ENCODE measurements around the gene SPRED3. TPM values are rescaled to one million over a fixed set of nuclear protein-coding genes. Genes with fewer than 3 reads are reported as not detected.

Gene SPRED3
- total RNA-seq, 1 experiment from 2014 or later = 7.2 TPM

DNA sequence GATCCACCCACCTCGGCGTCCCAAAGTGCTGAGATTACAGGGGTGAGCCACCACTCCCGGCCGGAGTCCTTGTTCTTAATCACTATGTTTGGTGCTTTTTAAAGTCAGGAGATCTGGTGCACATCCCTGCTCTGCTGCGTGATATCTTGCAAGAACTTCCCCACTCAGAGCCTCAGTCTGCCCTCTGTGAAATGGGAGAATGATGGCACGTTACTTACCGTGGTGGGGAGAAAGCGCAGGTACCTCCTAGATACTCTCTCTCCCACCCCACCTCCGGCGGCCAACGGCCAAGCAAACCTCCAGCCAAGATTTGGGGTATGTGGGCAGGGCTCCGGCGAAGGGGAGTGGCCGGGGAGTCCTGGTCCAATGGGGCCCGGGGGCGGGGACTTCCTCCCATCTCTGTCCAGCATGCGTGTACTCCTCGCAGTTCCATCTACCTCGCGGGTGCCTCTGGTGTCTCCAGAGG is 44.8 kb downstream of the SPRED3 start, which contains the start of gene RYR1 (continued):
- TF ChIP-seq, protein P1, sequence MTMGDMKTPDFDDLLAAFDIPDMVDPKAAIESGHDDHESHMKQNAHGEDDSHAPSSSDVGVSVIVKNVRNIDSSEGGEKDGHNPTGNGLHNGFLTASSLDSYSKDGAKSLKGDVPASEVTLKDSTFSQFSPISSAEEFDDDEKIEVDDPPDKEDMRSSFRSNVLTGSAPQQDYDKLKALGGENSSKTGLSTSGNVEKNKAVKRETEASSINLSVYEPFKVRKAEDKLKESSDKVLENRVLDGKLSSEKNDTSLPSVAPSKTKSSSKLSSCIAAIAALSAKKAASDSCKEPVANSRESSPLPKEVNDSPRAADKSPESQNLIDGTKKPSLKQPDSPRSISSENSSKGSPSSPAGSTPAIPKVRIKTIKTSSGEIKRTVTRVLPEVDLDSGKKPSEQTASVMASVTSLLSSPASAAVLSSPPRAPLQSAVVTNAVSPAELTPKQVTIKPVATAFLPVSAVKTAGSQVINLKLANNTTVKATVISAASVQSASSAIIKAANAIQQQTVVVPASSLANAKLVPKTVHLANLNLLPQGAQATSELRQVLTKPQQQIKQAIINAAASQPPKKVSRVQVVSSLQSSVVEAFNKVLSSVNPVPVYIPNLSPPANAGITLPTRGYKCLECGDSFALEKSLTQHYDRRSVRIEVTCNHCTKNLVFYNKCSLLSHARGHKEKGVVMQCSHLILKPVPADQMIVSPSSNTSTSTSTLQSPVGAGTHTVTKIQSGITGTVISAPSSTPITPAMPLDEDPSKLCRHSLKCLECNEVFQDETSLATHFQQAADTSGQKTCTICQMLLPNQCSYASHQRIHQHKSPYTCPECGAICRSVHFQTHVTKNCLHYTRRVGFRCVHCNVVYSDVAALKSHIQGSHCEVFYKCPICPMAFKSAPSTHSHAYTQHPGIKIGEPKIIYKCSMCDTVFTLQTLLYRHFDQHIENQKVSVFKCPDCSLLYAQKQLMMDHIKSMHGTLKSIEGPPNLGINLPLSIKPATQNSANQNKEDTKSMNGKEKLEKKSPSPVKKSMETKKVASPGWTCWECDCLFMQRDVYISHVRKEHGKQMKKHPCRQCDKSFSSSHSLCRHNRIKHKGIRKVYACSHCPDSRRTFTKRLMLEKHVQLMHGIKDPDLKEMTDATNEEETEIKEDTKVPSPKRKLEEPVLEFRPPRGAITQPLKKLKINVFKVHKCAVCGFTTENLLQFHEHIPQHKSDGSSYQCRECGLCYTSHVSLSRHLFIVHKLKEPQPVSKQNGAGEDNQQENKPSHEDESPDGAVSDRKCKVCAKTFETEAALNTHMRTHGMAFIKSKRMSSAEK (CRISPR knock-in tag; IDR thresholded peaks at IDR 0.05; ENCODE audit: borderline replicate concordance) = no peak
- TF ChIP-seq, protein P2, sequence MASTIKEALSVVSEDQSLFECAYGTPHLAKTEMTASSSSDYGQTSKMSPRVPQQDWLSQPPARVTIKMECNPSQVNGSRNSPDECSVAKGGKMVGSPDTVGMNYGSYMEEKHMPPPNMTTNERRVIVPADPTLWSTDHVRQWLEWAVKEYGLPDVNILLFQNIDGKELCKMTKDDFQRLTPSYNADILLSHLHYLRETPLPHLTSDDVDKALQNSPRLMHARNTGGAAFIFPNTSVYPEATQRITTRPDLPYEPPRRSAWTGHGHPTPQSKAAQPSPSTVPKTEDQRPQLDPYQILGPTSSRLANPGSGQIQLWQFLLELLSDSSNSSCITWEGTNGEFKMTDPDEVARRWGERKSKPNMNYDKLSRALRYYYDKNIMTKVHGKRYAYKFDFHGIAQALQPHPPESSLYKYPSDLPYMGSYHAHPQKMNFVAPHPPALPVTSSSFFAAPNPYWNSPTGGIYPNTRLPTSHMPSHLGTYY (CRISPR knock-in tag; IDR thresholded peaks at IDR 0.05) = no peak
- TF ChIP-seq MYBL2 (CRISPR knock-in tag; IDR thresholded peaks at IDR 0.05) = 0 out of 2 replicates have a peak, but pooled peaks have one; percentile 50
- no peak for TF ChIP-seq SMAD3 (CRISPR knock-in tag; IDR thresholded peaks at IDR 0.05; ENCODE audit: borderline replicate concordance)
- no peak for TF ChIP-seq PRRX2 (CRISPR knock-in tag; IDR thresholded peaks at IDR 0.05)
- peak; percentile 97 for TF ChIP-seq GTF2I (CRISPR knock-in tag; conservative IDR thresholded peaks at IDR 0.05)

DNA sequence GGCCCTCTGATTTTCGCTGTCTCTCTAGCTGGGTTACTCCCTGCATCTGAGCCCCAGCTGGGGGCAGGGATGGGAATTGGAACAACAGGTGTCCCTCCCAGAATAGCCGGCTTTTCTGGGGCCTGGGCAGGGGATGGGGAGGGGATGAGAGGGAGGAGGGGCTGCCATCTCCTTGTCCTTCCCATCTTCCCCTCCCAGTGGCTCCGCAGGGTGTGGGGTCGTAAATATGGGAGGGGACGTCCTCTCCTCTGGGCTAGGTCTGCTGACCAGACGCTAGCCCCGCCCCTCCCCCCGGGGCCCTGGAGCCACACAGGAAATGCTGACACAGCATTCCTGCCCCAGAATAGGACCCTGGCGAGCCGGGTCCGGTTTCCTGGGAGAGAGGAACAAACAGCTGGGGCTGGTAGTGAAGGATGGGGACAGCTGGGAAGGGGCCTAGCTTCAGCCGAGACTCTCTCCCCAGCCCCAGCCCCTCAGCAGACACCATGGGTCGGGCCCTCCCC is 46.1 kb downstream of the SPRED3 start:
- Mint-ChIP-seq H3K27ac (peak overlapping the region; percentile 90), H3K4me1 (peaks cover 29% of the 10 kb centered on the region), H3K36me3 (peaks cover 3% of the 10 kb centered on the region; the same call in 1 of the 2 replicates), H3K4me3 (peak overlapping the region; percentile 84), H3K9me3 (no peaks in the 10 kb centered on the region), H3K27me3 (ENCODE audit: low read depth) (peaks cover 2% of the 10 kb centered on the region; the same call in 1 of the 2 replicates)
- POLR2A ChIA-PET = interaction anchor here (0.6 to 1.6 kb wide), 7 partner anchors 9 to 232 kb away, joined by 3 to 14 read pairs (median 3); partner anchors contain the start of genes EIF3K, FAM98C and PSMD8
- CTCF ChIA-PET = interaction anchor here (0.6 to 2.5 kb wide), 11 partner anchors 9 to 561 kb away, joined by 3 to 42 read pairs (median 4); partner anchors contain the start of genes FAM98C, GGN and RASGRP4
- peak; percentile 78 for ATAC-seq
- DNase-seq (ENCODE audit: low spot score) = peak; percentile 94
- no peak for TF ChIP-seq ZNF121 (CRISPR knock-in tag; IDR thresholded peaks at IDR 0.05)
- TF ChIP-seq, protein P3, sequence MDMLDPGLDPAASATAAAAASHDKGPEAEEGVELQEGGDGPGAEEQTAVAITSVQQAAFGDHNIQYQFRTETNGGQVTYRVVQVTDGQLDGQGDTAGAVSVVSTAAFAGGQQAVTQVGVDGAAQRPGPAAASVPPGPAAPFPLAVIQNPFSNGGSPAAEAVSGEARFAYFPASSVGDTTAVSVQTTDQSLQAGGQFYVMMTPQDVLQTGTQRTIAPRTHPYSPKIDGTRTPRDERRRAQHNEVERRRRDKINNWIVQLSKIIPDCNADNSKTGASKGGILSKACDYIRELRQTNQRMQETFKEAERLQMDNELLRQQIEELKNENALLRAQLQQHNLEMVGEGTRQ (CRISPR knock-in tag; IDR thresholded peaks at IDR 0.05) = peak; percentile 62; the same call in 1 of the 2 replicates
- TF ChIP-seq, protein P4, sequence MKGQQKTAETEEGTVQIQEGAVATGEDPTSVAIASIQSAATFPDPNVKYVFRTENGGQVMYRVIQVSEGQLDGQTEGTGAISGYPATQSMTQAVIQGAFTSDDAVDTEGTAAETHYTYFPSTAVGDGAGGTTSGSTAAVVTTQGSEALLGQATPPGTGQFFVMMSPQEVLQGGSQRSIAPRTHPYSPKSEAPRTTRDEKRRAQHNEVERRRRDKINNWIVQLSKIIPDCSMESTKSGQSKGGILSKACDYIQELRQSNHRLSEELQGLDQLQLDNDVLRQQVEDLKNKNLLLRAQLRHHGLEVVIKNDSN (CRISPR knock-in tag; IDR thresholded peaks at IDR 0.05) = peak; percentile 46; the same call in 1 of the 2 replicates
- TF ChIP-seq, protein P5, sequence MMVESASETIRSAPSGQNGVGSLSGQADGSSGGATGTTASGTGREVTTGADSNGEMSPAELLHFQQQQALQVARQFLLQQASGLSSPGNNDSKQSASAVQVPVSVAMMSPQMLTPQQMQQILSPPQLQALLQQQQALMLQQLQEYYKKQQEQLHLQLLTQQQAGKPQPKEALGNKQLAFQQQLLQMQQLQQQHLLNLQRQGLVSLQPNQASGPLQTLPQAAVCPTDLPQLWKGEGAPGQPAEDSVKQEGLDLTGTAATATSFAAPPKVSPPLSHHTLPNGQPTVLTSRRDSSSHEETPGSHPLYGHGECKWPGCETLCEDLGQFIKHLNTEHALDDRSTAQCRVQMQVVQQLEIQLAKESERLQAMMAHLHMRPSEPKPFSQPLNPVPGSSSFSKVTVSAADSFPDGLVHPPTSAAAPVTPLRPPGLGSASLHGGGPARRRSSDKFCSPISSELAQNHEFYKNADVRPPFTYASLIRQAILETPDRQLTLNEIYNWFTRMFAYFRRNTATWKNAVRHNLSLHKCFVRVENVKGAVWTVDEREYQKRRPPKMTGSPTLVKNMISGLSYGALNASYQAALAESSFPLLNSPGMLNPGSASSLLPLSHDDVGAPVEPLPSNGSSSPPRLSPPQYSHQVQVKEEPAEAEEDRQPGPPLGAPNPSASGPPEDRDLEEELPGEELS (CRISPR knock-in tag; IDR thresholded peaks at IDR 0.05) = peak; percentile 72; the same call in 1 of the 2 replicates
- TF ChIP-seq SMAD3 (CRISPR knock-in tag; IDR thresholded peaks at IDR 0.05; ENCODE audit: borderline replicate concordance) = 0 out of 2 replicates have a peak, but pooled peaks have one; percentile 34
- TF ChIP-seq CREB1 (CRISPR knock-in tag; IDR thresholded peaks at IDR 0.05) = no peak
- peak; percentile 72; the same call in 1 of the 2 replicates for TF ChIP-seq FOXK1 (CRISPR knock-in tag; IDR thresholded peaks at IDR 0.05)
- TF ChIP-seq, protein P6, sequence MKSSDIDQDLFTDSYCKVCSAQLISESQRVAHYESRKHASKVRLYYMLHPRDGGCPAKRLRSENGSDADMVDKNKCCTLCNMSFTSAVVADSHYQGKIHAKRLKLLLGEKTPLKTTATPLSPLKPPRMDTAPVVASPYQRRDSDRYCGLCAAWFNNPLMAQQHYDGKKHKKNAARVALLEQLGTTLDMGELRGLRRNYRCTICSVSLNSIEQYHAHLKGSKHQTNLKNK (CRISPR knock-in tag; IDR thresholded peaks at IDR 0.05) = no peak
- no peak for TF ChIP-seq ZNF138 (CRISPR knock-in tag; conservative IDR thresholded peaks at IDR 0.05)
- TF ChIP-seq FOXJ3 (CRISPR knock-in tag; IDR thresholded peaks at IDR 0.05; ENCODE audit: borderline replicate concordance) = no peak
- TF ChIP-seq FOXP1 (CRISPR knock-in tag; IDR thresholded peaks at IDR 0.05; ENCODE audit: borderline replicate concordance) = 0 out of 2 replicates have a peak, but pooled peaks have one; percentile 39
- TF ChIP-seq, protein P7, sequence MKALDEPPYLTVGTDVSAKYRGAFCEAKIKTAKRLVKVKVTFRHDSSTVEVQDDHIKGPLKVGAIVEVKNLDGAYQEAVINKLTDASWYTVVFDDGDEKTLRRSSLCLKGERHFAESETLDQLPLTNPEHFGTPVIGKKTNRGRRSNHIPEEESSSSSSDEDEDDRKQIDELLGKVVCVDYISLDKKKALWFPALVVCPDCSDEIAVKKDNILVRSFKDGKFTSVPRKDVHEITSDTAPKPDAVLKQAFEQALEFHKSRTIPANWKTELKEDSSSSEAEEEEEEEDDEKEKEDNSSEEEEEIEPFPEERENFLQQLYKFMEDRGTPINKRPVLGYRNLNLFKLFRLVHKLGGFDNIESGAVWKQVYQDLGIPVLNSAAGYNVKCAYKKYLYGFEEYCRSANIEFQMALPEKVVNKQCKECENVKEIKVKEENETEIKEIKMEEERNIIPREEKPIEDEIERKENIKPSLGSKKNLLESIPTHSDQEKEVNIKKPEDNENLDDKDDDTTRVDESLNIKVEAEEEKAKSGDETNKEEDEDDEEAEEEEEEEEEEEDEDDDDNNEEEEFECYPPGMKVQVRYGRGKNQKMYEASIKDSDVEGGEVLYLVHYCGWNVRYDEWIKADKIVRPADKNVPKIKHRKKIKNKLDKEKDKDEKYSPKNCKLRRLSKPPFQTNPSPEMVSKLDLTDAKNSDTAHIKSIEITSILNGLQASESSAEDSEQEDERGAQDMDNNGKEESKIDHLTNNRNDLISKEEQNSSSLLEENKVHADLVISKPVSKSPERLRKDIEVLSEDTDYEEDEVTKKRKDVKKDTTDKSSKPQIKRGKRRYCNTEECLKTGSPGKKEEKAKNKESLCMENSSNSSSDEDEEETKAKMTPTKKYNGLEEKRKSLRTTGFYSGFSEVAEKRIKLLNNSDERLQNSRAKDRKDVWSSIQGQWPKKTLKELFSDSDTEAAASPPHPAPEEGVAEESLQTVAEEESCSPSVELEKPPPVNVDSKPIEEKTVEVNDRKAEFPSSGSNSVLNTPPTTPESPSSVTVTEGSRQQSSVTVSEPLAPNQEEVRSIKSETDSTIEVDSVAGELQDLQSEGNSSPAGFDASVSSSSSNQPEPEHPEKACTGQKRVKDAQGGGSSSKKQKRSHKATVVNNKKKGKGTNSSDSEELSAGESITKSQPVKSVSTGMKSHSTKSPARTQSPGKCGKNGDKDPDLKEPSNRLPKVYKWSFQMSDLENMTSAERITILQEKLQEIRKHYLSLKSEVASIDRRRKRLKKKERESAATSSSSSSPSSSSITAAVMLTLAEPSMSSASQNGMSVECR (CRISPR knock-in tag; IDR thresholded peaks at IDR 0.05; ENCODE audit: borderline replicate concordance) = 0 out of 2 replicates have a peak, but pooled peaks have one; percentile 3
- no peak for TF ChIP-seq ZBTB21 (CRISPR knock-in tag; IDR thresholded peaks at IDR 0.05; ENCODE audit: borderline replicate concordance)
- TF ChIP-seq, protein P8, sequence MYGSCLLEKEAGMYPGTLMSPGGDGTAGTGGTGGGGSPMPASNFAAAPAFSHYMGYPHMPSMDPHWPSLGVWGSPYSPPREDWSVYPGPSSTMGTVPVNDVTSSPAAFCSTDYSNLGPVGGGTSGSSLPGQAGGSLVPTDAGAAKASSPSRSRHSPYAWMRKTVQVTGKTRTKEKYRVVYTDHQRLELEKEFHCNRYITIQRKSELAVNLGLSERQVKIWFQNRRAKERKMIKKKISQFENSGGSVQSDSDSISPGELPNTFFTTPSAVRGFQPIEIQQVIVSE (CRISPR knock-in tag; IDR thresholded peaks at IDR 0.05; ENCODE audit: borderline replicate concordance) = no peak

Data from WTC11 (cell line).